Natural killer cell (primary cell): Measurements from ENCODE around the gene PRR23E. TPM values are rescaled to one million over a fixed set of nuclear protein-coding genes. Genes with fewer than 3 reads are reported as not detected.

ENCODE experiments used
- ATAC-seq, 3 donors: fragments of 150-1000 bp in 2 of 3; fragments of 200-7000 bp in 1 of 3; cut with Tn5 transposase; 1 replicate in 1 of 3; 2 replicates in 2 of 3; pipeline ENCODE4 v1.10.0; 2021; ENCODE audit warnings: mild to moderate bottlenecking in 2 of 3, moderate library complexity in 2 of 3
- DNase-seq, 2 donors: peaks; one replicate each; pipeline versions ENCODE4 v3.0.0 to v3.0.0-alpha.2; 2013 to 2021; ENCODE audit warnings: mixed read lengths in 1 of 2
- H3K27ac ChIP-seq: one replicate; pipeline ENCODE4 v1.5.1; 2013; ENCODE audit warnings: mild to moderate bottlenecking, low read length
- H3K27me3 ChIP-seq: one replicate; pipeline ENCODE4 v1.6.1; 2013; ENCODE audit warnings: low read length; ENCODE audit not compliant: control insufficient read depth, insufficient read depth
- H3K36me3 ChIP-seq: one replicate; pipeline ENCODE4 v1.6.1; 2013; ENCODE audit warnings: low read length; ENCODE audit not compliant: control insufficient read depth, insufficient read depth
- H3K4me1 ChIP-seq: one replicate; pipeline ENCODE4 v1.6.1; 2013; ENCODE audit warnings: low read length; ENCODE audit not compliant: control insufficient read depth, insufficient read depth
- H3K4me3 ChIP-seq: one replicate; pipeline ENCODE4 v1.5.1; 2013; ENCODE audit warnings: low read length
- H3K9me3 ChIP-seq: one replicate; pipeline ENCODE4 v1.6.1; 2013; ENCODE audit warnings: low read length; ENCODE audit not compliant: control insufficient read depth, insufficient read depth
- H3K27ac Mint-ChIP-seq, 2 donors: one replicate each; pipeline ENCODE4 v1.8.0; 2022; ENCODE audit warnings: mild to moderate bottlenecking in 2 of 2, mixed read lengths in 2 of 2, moderate library complexity in 1 of 2
- H3K27me3 Mint-ChIP-seq, 2 donors: one replicate each; pipeline ENCODE4 v1.8.0; 2022; ENCODE audit warnings: low read depth in 2 of 2, mixed read lengths in 2 of 2
- H3K36me3 Mint-ChIP-seq: one replicate; pipeline ENCODE4 v1.8.0; 2022; ENCODE audit warnings: mixed read lengths
- H3K4me1 Mint-ChIP-seq, 2 donors: one replicate each; pipeline ENCODE4 v1.8.0; 2022; ENCODE audit warnings: mixed read lengths in 2 of 2
- H3K4me3 Mint-ChIP-seq: one replicate; pipeline ENCODE4 v1.8.0; 2022; ENCODE audit warnings: mild to moderate bottlenecking, moderate library complexity, mixed read lengths
- H3K9me3 Mint-ChIP-seq, 2 donors: one replicate each; pipeline ENCODE4 v1.8.0; 2022; ENCODE audit warnings: mixed read lengths in 2 of 2
- WGBS: methylation state at CpG from one replicate; pipeline ENCODE4 v1.1.7; 2013; ENCODE audit warnings: missing lambda C conversion rate; ENCODE audit not compliant: insufficient coverage; 5-methylcytosine and 5-hydroxymethylcytosine counted together
- intact Hi-C: fragments of 100-400 bp; cut with micrococcal nuclease; formaldehyde crosslinking; loops from one replicate; pipeline ENCODE4 v1.14.2; 2022
- total RNA-seq, 4 donors: library from RNA; stranded (reverse); fragments of 120-200 nt in 1 of 4; gene quantifications; one replicate each; pipeline versions ENCODE4 v1.2.3 to v1.2.4, GENCODE V29; 2013 to 2022
- TF ChIP-seq, protein P1 (sequence below): fragments of 200-600 bp; IDR thresholded peaks from one replicate; pipeline ENCODE4 v1.8.0; 2022; ENCODE audit warnings: antibody characterized with exemption

Gene PRR23E
- total RNA-seq, 3 donors from 2014 or later (not counting 1 experiment from before 2014, with no cell fraction given) = not detected

DNA sequence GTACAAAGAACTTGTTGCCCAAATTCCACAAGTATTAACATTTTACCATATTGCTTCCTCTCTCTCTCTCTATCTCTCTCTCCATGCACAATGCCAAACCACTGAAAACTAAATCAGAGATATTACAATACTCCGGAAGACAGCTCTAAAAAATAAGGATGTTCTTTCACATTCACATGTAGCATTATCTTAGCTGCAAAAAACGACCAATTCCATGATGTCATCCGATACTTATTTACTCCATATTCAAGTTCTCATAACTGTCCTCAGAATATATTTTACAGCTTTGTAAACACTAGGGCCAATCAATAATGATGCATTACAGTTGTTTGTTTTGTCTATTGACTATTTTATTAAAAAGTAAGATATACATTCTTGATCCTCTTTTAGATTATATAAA is 7.7 kb upstream of the PRR23E start:
- 82% methylated on average over 3 of the region's 3 CpGs for WGBS
- TF ChIP-seq, protein P1, sequence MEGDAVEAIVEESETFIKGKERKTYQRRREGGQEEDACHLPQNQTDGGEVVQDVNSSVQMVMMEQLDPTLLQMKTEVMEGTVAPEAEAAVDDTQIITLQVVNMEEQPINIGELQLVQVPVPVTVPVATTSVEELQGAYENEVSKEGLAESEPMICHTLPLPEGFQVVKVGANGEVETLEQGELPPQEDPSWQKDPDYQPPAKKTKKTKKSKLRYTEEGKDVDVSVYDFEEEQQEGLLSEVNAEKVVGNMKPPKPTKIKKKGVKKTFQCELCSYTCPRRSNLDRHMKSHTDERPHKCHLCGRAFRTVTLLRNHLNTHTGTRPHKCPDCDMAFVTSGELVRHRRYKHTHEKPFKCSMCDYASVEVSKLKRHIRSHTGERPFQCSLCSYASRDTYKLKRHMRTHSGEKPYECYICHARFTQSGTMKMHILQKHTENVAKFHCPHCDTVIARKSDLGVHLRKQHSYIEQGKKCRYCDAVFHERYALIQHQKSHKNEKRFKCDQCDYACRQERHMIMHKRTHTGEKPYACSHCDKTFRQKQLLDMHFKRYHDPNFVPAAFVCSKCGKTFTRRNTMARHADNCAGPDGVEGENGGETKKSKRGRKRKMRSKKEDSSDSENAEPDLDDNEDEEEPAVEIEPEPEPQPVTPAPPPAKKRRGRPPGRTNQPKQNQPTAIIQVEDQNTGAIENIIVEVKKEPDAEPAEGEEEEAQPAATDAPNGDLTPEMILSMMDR = no peak

DNA sequence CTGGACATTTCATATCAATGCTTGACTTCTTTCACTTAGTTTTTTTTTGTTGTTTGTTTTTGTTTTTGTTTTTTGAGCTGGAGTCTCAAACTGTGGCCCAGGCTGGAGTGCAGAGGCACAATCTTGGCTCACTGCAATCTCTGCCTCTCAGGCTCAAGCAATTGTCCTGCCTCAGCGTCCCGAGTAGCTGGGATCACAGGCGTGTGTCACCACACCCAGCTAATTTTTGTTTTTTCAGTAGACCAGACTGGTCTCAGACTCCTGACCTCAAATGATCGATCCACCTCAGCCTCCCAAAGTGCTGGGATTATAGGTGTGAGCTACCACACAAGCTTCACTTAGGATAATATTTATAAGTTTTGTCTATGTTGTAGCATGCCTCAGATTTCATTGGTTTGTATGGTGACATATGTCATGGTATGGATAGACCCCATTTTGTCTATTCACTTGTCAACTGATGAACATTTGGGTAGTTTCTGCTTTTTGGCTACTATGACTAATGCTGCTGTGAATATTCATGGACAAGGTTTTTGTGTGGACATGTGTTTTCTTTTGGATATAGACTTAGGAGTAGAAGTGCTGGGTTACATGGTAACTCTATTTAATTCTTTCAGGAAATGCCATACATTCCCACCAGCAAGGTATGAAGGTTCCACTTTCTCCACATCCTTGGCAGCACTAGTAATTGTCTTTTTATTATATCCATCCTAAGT is 6.8 kb upstream of the PRR23E start:
- no peak overlapping the region for H3K4me3 Mint-ChIP-seq
- TF ChIP-seq, protein P1 = no peak
- H3K9me3 ChIP-seq = no peaks in the 10 kb centered on the region
- H3K27me3 Mint-ChIP-seq = peaks cover 12 to 28% of the 10 kb centered on the region in 2 donors
- no peak overlapping the region for H3K27ac Mint-ChIP-seq
- intact Hi-C loops = no loop called here
- H3K4me1 ChIP-seq = no peaks in the 10 kb centered on the region
- no peak overlapping the region for H3K4me3 ChIP-seq
- no peaks in the 10 kb centered on the region for H3K4me1 Mint-ChIP-seq
- H3K27me3 ChIP-seq = peaks cover 2% of the 10 kb centered on the region
- DNase-seq (no peak), ATAC-seq (no peak)
- H3K27ac ChIP-seq = no peak overlapping the region
- H3K36me3 Mint-ChIP-seq = no peaks in the 10 kb centered on the region
- H3K9me3 Mint-ChIP-seq = no peaks in the 10 kb centered on the region
- WGBS = 85% methylated on average over 4 of the region's 4 CpGs
- no peaks in the 10 kb centered on the region for H3K36me3 ChIP-seq

More for the DNA sequence above, 7.7 kb upstream of the PRR23E start:
- peaks cover 17 to 28% of the 10 kb centered on the region in 2 donors for H3K27me3 Mint-ChIP-seq
- H3K27ac Mint-ChIP-seq = no peak overlapping the region
- H3K9me3 Mint-ChIP-seq = no peaks in the 10 kb centered on the region
- no peak for DNase-seq
- Histone ChIP-seq H3K4me3 (no peak overlapping the region), H3K9me3 (no peaks in the 10 kb centered on the region), H3K27me3 (no peaks in the 10 kb centered on the region), H3K27ac (no peak overlapping the region), H3K4me1 (no peaks in the 10 kb centered on the region), H3K36me3 (no peaks in the 10 kb centered on the region)
- H3K4me1 Mint-ChIP-seq = no peaks in the 10 kb centered on the region
- ATAC-seq = no peak
- H3K4me3 Mint-ChIP-seq = no peak overlapping the region
- intact Hi-C loops = no loop called here
- H3K36me3 Mint-ChIP-seq = no peaks in the 10 kb centered on the region

DNA sequence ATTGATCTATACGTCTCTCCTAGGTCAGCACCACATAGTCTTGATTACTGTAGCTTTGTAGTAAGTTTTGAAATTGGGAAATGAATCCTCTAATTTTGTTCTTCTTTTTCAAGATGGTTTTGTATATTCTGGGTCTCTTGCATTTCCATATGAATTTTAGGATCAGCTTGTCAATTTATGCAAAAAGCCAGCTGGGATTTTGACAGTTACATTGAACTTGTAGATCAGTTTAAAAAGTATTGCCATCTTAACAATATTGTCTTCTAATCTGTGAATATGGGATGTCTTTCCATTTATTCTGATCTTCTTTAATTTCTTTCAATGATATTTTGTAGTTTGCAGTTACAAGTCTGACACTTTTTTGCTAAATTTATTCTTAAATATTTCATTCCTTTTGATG is 5.6 kb upstream of the PRR23E start:
- TF ChIP-seq, protein P1 = no peak
- Mint-ChIP-seq H3K36me3 (no peaks in the 10 kb centered on the region), H3K9me3 (no peaks in the 10 kb centered on the region), H3K27ac (no peak overlapping the region), H3K27me3 (peaks cover 15 to 28% of the 10 kb centered on the region in 2 donors), H3K4me3 (no peak overlapping the region), H3K4me1 (no peaks in the 10 kb centered on the region)
- ATAC-seq = no peak
- DNase-seq = no peak
- H3K27me3 ChIP-seq = peaks cover 6% of the 10 kb centered on the region
- H3K9me3 ChIP-seq = no peaks in the 10 kb centered on the region
- no peak overlapping the region for H3K4me3 ChIP-seq
- intact Hi-C loops = no loop called here
- no CpG with 5 or more reads among the region's 1 CpG for WGBS
- no peaks in the 10 kb centered on the region for H3K36me3 ChIP-seq
- no peak overlapping the region for H3K27ac ChIP-seq
- H3K4me1 ChIP-seq = no peaks in the 10 kb centered on the region

DNA sequence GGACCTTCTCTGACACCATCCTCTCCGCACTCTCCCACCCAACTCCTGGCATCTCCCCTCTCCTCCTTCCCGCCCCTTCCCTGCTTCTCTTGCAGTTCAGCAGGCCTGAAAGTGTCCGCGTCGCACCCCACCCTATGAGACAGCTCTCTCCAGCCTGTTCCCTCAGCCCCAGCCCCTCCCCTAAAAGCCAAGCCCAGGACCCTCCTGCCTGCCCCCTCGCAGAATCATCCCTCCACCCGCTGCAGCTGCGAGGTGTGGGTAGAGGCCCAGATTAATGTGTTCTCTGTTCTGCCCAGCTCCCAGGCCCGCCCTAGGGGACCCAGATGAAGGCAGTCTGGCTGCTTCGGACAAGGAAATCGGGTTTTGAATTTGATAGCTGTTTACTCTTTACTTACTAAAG is 410 bp downstream of the PRR23E start:
- peaks cover 20 to 34% of the 10 kb centered on the region in 2 donors for H3K27me3 Mint-ChIP-seq
- no peaks in the 10 kb centered on the region for H3K36me3 Mint-ChIP-seq
- peaks cover 6% of the 10 kb centered on the region for H3K27me3 ChIP-seq
- DNase-seq (no peak), ATAC-seq (no peak)
- WGBS = 86% methylated on average over 10 of the region's 11 CpGs
- no peaks in the 10 kb centered on the region for H3K36me3 ChIP-seq
- H3K4me1 Mint-ChIP-seq = no peaks in the 10 kb centered on the region
- no peaks in the 10 kb centered on the region for H3K9me3 Mint-ChIP-seq
- peaks cover 8% of the 10 kb centered on the region for H3K9me3 ChIP-seq
- no peak overlapping the region for H3K27ac ChIP-seq
- H3K4me1 ChIP-seq = no peaks in the 10 kb centered on the region
- intact Hi-C loops = no loop called here
- TF ChIP-seq, protein P1 = no peak
- no peak overlapping the region for H3K4me3 ChIP-seq
- no peak overlapping the region for H3K4me3 Mint-ChIP-seq
- H3K27ac Mint-ChIP-seq = no peak overlapping the region
